HCT116 (cell line): ENCODE data around the gene JAG1. TPM values are rescaled to one million over a fixed set of nuclear protein-coding genes. Genes with fewer than 3 reads are reported as not detected.

ENCODE experiments used
- EZH2 ChIP-seq: fragments of 200-600 bp; sonication (generic); IDR thresholded peaks from 2 replicates; pipeline ENCODE4 v1.6.1; 2017; ENCODE audit warnings: antibody characterized with exemption, mixed run types
- FOSL1 ChIP-seq: IDR thresholded peaks from 2 replicates; pipeline ENCODE4 v1.6.1; 2012; ENCODE audit warnings: low read depth
- JUND ChIP-seq: IDR thresholded peaks from 2 replicates; pipeline ENCODE4 v1.6.1; 2012
- POLR2AphosphoS5 ChIP-seq: IDR thresholded peaks from 2 replicates; pipeline ENCODE4 v1.6.1; 2011; ENCODE audit warnings: mild to moderate bottlenecking, low read depth, low read length, moderate library complexity
- REST ChIP-seq: IDR thresholded peaks from 2 replicates; pipeline ENCODE4 v1.6.1; 2012; ENCODE audit warnings: low read depth
- TCF7L2 ChIP-seq: IDR thresholded peaks from 2 replicates; pipeline ENCODE4 v1.7.0; 2011; ENCODE audit warnings: borderline replicate concordance, inconsistent platforms; ENCODE audit not compliant: insufficient read depth, insufficient read length; ENCODE audit errors: extremely low read depth
- YY1 ChIP-seq: IDR thresholded peaks from 2 replicates; pipeline ENCODE4 v1.6.1; 2011; ENCODE audit warnings: low read length, low read depth, moderate library complexity, mild to moderate bottlenecking; ENCODE audit not compliant: insufficient replicate concordance; ENCODE audit errors: extremely low read depth
- ZNF274 ChIP-seq: fragments of 200-500 bp; sonication (Bioruptor generic); IDR thresholded peaks from 2 replicates; pipeline ENCODE4 v1.6.1; 2014; ENCODE audit warnings: mild to moderate bottlenecking, low read depth, low read length, inconsistent platforms
- total RNA-seq: library from RNA; stranded (reverse); gene quantifications from one replicate; pipeline ENCODE4 v1.2.1, GENCODE V29; 2021; ENCODE audit not compliant: unreplicated experiment
- TF ChIP-seq, protein P1 (sequence below), 3 experiments: fragments of 200-600 bp in 1 of 3; sonication (generic) in 1 of 3; IDR thresholded peaks in 2 of 3; conservative IDR thresholded peaks in 1 of 3; 2 replicates each; pipeline ENCODE4 v1.5.1; 2012 to 2017; ENCODE audit warnings: low read depth in 2 of 3, low read length in 2 of 3, antibody characterized with exemption in 1 of 3, borderline replicate concordance in 1 of 3, control low read depth in 1 of 3, mild to moderate bottlenecking in 1 of 3, mixed read lengths in 1 of 3, mixed run types in 1 of 3, moderate library complexity in 1 of 3; ENCODE audit not compliant: insufficient read depth in 1 of 3

Gene JAG1
- total RNA-seq, 1 experiment from 2014 or later = 31.9 TPM

DNA sequence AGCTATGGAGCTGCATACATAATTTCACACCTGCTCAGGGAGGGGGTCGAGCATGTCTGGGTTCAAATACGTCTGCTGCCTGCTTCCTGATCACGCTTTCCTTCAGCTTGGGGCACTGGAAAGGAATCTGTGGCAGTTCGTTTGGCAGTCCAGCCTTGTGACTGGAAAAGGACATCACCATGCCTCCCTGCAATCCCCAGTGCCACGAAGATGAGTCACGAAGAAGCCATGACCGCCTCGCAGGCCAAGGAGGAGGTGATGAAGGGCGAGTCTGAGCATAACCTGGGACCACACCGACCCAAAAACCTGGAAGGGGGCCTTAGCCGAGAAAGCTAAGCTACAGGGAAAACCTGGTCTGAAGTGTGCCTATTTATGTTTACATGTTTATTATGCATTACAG lies 13.1 kb downstream of the JAG1 start (continued):
- TF ChIP-seq, protein P1, sequence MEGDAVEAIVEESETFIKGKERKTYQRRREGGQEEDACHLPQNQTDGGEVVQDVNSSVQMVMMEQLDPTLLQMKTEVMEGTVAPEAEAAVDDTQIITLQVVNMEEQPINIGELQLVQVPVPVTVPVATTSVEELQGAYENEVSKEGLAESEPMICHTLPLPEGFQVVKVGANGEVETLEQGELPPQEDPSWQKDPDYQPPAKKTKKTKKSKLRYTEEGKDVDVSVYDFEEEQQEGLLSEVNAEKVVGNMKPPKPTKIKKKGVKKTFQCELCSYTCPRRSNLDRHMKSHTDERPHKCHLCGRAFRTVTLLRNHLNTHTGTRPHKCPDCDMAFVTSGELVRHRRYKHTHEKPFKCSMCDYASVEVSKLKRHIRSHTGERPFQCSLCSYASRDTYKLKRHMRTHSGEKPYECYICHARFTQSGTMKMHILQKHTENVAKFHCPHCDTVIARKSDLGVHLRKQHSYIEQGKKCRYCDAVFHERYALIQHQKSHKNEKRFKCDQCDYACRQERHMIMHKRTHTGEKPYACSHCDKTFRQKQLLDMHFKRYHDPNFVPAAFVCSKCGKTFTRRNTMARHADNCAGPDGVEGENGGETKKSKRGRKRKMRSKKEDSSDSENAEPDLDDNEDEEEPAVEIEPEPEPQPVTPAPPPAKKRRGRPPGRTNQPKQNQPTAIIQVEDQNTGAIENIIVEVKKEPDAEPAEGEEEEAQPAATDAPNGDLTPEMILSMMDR (IDR thresholded peaks at IDR 0.05 in 2 of 3, conservative IDR thresholded peaks at IDR 0.05 in 1 of 3; ENCODE audit: borderline replicate concordance in 1 of 3, insufficient read depth in 1 of 3, low read depth in 2 of 3, low read length in 2 of 3) = no peak
- TF ChIP-seq ZNF274 (no peak), POLR2AphosphoS5 (no peak), TCF7L2 (no peak), FOSL1 (no peak), EZH2 (no peak), YY1 (no peak), REST (no peak), JUND (no peak)
